Ovary (tissue), 9 donors: Measurements from ENCODE around the gene HK3. TPM values are rescaled to one million over a fixed set of nuclear protein-coding genes. Genes with fewer than 3 reads are reported as not detected.

Source experiments
- DNase-seq, 5 donors: peaks; one replicate each; pipeline ENCODE4 v3.0.0-alpha.2; 2019 to 2020
- H3K27ac ChIP-seq, 2 donors: fragments of 200-600 bp; one replicate each; pipeline versions ENCODE4 v1.5.1 to v1.8.0; 2019 to 2022
- H3K27me3 ChIP-seq: fragments of 200-600 bp; one replicate; pipeline ENCODE4 v1.8.0; 2022
- H3K36me3 ChIP-seq: fragments of 200-600 bp; sonication (generic); one replicate; pipeline ENCODE4 v1.5.1; 2019
- H3K4me1 ChIP-seq: one replicate; pipeline ENCODE4 v1.8.1; 2013; ENCODE audit warnings: mild to moderate bottlenecking, moderate library complexity; ENCODE audit not compliant: insufficient read depth
- H3K4me3 ChIP-seq: fragments of 200-600 bp; sonication (generic); one replicate; pipeline ENCODE4 v1.5.1; 2017
- H3K9me3 ChIP-seq, 2 donors: fragments of 200-600 bp in 1 of 2; sonication (generic) in 1 of 2; one replicate each; pipeline versions ENCODE4 v1.5.1 to v1.8.1; 2013 to 2019; ENCODE audit warnings: mild to moderate bottlenecking in 1 of 2, moderate library complexity in 1 of 2
- CTCF ChIP-seq, 3 donors: fragments of 450-650 bp in 2 of 3; fragments of 200-600 bp in 1 of 3; IDR thresholded peaks; one replicate each; pipeline versions ENCODE4 v1.5.1 to v1.8.0; 2016 to 2022; ENCODE audit warnings: antibody characterized with exemption in 3 of 3, mild to moderate bottlenecking in 1 of 3
- EP300 ChIP-seq: sonication (generic); formaldehyde crosslinking; IDR thresholded peaks from one replicate; pipeline ENCODE4 v1.6.1; 2017; ENCODE audit warnings: antibody characterized with exemption
- POLR2A ChIP-seq: fragments of 450-650 bp; IDR thresholded peaks from one replicate; pipeline ENCODE4 v1.6.1; 2017; ENCODE audit warnings: antibody characterized with exemption, mild to moderate bottlenecking, moderate library complexity
- WGBS, 3 donors: extraction: QIAGEN DNeasy Blood & Tissue Kit in 1 of 3; methylation state at CpG; one replicate each; pipeline versions ENCODE4 v1.1.5 to v1.1.7; 2013 to 2017; 5-methylcytosine and 5-hydroxymethylcytosine counted together
- intact Hi-C, 4 donors: fragments of 100-400 bp; cut with DNase I; formaldehyde crosslinking; loops; one replicate each; pipeline versions ENCODE4 v1.11.0 to v1.15.1; 2022 to 2023
- polyA plus RNA-seq, 2 donors: library from polyadenylated mRNA; stranded (reverse); fragments of 200-250 nt in 1 of 2; fragments of 350-450 nt in 1 of 2; fragmentation: Illumina TruSeq in 1 of 2; extraction: RNeasy Lipid Tissue Mini Kit (QIAGEN cat#74804) in 1 of 2; gene quantifications; one replicate each; pipeline ENCODE4 v1.2.3, GENCODE V29; 2013 to 2014
- total RNA-seq, 7 donors: library from RNA; depleted of rRNA in 2 of 7; stranded (reverse); fragments of >200 nt in 2 of 7; fragmentation: NEBNext Ultra II Directional in 3 of 7; extraction: Animal tissue kit (Norgen Biotek cat#: 25700) in 3 of 7; gene quantifications; one replicate each; pipeline versions ENCODE4 v1.1.0 to v1.2.4, GENCODE V29; 2016 to 2023
- donor health status: DM: no; HTN: no; CAD: no; lungs with moderate emphysema.
- donor health status: DM: no; HTN: no; CAD: no.
- donor health status: Bipolar disorder and iron deficiency.
- donor health status: DM: yes; HTN: yes; CAD: no.
- donor health status: DM: no; HTN: no; CAD: no.
- donor health status: DM: yes; HTN: yes; CAD: no.

HK3 gene
- total and polyA plus RNA-seq, 9 donors: 0.61 to 9.9 (median 2.3) TPM

GRCh38 chr5:176892663-176893062 lies 6.5 kb downstream of the HK3 start:
- WGBS, 3 donors: 32 to 41% (median 36%) methylated on average over 3 of the region's 3 CpGs
- Histone ChIP-seq H3K9me3 (no peaks in the 10 kb centered on the region), H3K4me1 (no peaks in the 10 kb centered on the region), H3K36me3 (no peaks in the 10 kb centered on the region), H3K27me3 (no peaks in the 10 kb centered on the region), H3K27ac (no peak overlapping the region), H3K4me3 (no peak overlapping the region)
- intact Hi-C loops: no loop called here
- no peak for TF ChIP-seq EP300
- no peak for TF ChIP-seq CTCF (IDR thresholded peaks at IDR 0.05)
- TF ChIP-seq POLR2A: no peak
- no peak for DNase-seq

- H3K27me3 ChIP-seq: no peaks in the 10 kb centered on the region
- no peaks in the 10 kb centered on the region for H3K36me3 ChIP-seq
- 76 to 78% (median 77%) methylated on average over 9 of the region's 9 CpGs for whole genome bisulfite sequencing, 3 donors
- H3K27ac ChIP-seq: no peak overlapping the region
- no peaks in the 10 kb centered on the region for H3K4me1 ChIP-seq
- H3K4me3 ChIP-seq: no peak overlapping the region
- H3K9me3 ChIP-seq: no peaks in the 10 kb centered on the region
- intact Hi-C loops: no loop called here
- no peak for DNase-seq
- TF ChIP-seq POLR2A (no peak), CTCF (IDR thresholded peaks at IDR 0.05) (no peak), EP300 (no peak)
These were observed 7.7 kb downstream of the HK3 start for GRCh38 chr5:176891331-176891958.

DNA sequence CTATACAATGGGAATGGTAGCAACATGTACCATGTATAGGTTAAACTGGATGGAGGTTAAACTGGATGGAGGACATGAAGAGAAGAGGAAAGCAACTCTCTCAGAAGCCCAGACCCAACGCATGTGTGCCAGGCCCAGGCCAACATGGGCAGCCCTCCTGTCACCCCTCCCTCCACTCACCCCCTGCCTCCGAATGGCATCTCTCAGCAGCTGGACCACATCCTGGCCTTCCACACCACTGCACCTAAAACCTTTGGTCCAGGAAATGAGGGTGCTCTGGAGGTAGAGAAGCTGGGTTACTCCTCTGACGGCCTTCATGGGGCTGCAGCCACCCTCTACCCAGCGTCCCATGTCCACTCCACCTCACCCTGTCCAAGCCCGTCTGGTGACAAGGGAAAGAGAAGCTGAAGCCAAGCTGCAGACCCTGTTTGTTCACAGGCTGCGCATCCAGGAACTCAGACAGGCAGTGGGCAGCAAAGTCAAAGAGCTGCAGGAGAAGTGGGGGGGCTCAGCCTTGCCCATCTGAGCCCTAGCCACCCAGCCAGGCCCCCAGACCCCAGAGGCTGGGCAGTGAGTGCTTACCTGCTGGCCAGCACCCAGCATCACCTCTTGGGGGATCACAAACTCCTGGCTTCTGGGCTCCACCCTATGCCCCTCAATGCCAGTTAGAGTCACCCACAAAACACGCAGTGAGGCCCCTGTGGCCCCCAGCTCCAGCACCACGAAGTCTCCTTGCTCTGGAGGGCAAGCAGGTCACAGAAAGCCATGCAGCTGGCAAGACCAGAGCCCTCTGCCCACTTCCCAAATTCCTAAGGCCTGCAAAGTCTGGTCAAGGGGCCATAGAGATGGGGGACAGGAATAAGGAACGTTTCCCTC lies 8.5 kb downstream of the HK3 start:
- Histone ChIP-seq H3K9me3 (no peaks in the 10 kb centered on the region), H3K4me3 (no peak overlapping the region), H3K36me3 (no peaks in the 10 kb centered on the region), H3K27me3 (no peaks in the 10 kb centered on the region), H3K4me1 (no peaks in the 10 kb centered on the region), H3K27ac (no peak overlapping the region)
- intact Hi-C loops: no loop called here
- no peak for TF ChIP-seq EP300
- no peak for TF ChIP-seq POLR2A
- no peak for TF ChIP-seq CTCF (IDR thresholded peaks at IDR 0.05)
- no peak for DNase-seq
- WGBS, 3 donors: 77 to 86% (median 82%) methylated on average over 9 of the region's 9 CpGs

- Histone ChIP-seq H3K36me3 (no peaks in the 10 kb centered on the region), H3K27me3 (no peaks in the 10 kb centered on the region), H3K27ac (no peak overlapping the region), H3K4me3 (no peak overlapping the region), H3K9me3 (no peaks in the 10 kb centered on the region), H3K4me1 (no peaks in the 10 kb centered on the region)
- intact Hi-C loops: no loop called here
- 86 to 91% (median 88%) methylated on average over 24 of the region's 24 CpGs for WGBS, 3 donors
- no peak for TF ChIP-seq EP300
- no peak for TF ChIP-seq POLR2A
- TF ChIP-seq CTCF (IDR thresholded peaks at IDR 0.05): no peak
- DNase-seq: no peak
These were observed 9.5 kb downstream of the HK3 start for GRCh38 chr5:176889321-176890280.
